MCF 10A (cell line): ENCODE data around the gene MGAT1. TPM values are rescaled to one million over a fixed set of nuclear protein-coding genes. Genes with fewer than 3 reads are reported as not detected.

Experiments used
- BruUV-seq: library from RNA; stranded (reverse); fragments of 400-500 nt; replicated peaks from 2 replicates; lab custom pipeline; 2021; lab: Mats Ljungman, UMichigan
- CTCF ChIA-PET: fragments of 300-600 bp; sonication (Branson Sonifier 250); formaldehyde crosslinking; extraction: SDS; loops from one replicate; lab custom pipeline; 2021; ENCODE audit warnings: antibody characterized with exemption, inconsistent platforms; lab: Yijun Ruan, JAX
- POLR2A ChIA-PET: fragments of 300-600, 350-650 bp; sonication (Branson Sonifier 250); formaldehyde crosslinking; extraction: SDS; loops from one replicate; lab custom pipeline; 2020; ENCODE audit warnings: antibody characterized with exemption, inconsistent platforms; lab: Yijun Ruan, JAX
- DNase-seq: peaks from one replicate; pipeline ENCODE4 v3.0.0-alpha.2; 2018; ENCODE audit not compliant: unreplicated experiment
- H3K27ac Mint-ChIP-seq: one replicate; pipeline ENCODE4 v1.8.0; 2022; ENCODE audit warnings: mild to moderate bottlenecking, low read depth, mixed read lengths; ENCODE audit not compliant: unreplicated experiment
- H3K27me3 Mint-ChIP-seq: one replicate; pipeline ENCODE4 v1.8.0; 2022; ENCODE audit warnings: mixed read lengths; ENCODE audit not compliant: insufficient read depth, unreplicated experiment
- H3K36me3 Mint-ChIP-seq: one replicate; pipeline ENCODE4 v1.8.0; 2022; ENCODE audit warnings: mild to moderate bottlenecking, moderate library complexity, mixed read lengths; ENCODE audit not compliant: insufficient read depth, unreplicated experiment
- H3K4me1 Mint-ChIP-seq: one replicate; pipeline ENCODE4 v1.8.0; 2022; ENCODE audit warnings: mixed read lengths; ENCODE audit not compliant: insufficient read depth, unreplicated experiment
- H3K4me3 Mint-ChIP-seq: one replicate; pipeline ENCODE4 v1.8.0; 2022; ENCODE audit warnings: mild to moderate bottlenecking, moderate library complexity, mixed read lengths; ENCODE audit not compliant: unreplicated experiment
- H3K9me3 Mint-ChIP-seq: one replicate; pipeline ENCODE4 v1.8.0; 2022; ENCODE audit warnings: mixed read lengths; ENCODE audit not compliant: unreplicated experiment
- intact Hi-C: fragments of 100-400 bp; cut with micrococcal nuclease; formaldehyde crosslinking; loops from 2 replicates; pipeline ENCODE4 v1.14.1; 2022
- total RNA-seq: library from RNA; stranded (reverse); gene quantifications from 2 replicates; pipeline ENCODE4 v1.2.3, GENCODE V29; 2022
- TF ChIP-seq, protein P1 (sequence below): fragments of 200-600 bp; IDR thresholded peaks from one replicate; pipeline ENCODE4 v1.8.0; 2022; ENCODE audit warnings: antibody characterized with exemption, mild to moderate bottlenecking; ENCODE audit not compliant: unreplicated experiment

The MGAT1 gene
- total RNA-seq, 1 experiment from 2014 or later: 135 TPM

DNA sequence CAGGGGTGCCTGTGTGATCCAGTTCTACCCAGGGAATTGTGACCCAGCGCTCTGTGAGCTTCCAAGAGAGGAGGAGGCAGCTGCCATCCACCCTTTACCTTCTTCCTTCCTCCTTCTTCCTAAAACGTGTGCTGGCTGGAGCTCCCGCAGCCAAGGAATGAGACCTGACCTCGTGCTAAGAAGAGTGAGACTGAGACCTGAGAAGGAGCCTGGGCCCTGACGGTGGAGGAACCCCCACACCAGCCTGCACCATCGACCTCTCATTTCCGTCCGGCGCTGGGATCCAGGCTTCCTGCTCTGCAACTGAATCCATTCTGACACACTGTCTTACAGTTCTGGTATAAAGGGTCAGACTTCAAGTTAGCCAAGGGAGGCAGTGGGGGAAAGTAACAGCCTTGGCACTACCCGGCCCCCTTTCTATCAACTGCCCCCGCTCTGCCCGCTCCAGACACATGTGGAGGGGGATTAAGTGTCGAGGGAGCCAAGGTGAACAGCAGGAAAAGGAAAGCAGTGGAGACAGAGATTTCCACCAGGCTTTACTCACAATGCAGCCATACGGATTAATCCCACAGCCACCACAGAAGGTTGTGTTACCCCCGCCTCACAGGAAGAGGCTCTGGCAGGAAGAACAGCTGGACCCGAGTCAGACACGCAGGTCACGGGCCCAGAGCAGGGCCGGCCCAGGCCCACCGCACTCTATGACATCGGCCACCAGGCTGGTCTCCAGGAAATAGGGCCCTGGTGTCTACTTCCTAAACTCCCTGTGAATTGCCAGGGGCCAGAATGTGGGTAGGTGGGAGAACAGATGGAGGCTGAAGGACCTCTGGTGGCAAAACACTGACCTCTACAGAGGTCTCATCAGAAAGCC lies 15.8 kb downstream of the MGAT1 start:
- POLR2A ChIA-PET: interaction anchor here (1.1 to 1.6 kb wide), 3 partner anchors 11 to 24 kb away, joined by 3 to 4 read pairs (median 3); partner anchors contain the start of gene MGAT1

DNA sequence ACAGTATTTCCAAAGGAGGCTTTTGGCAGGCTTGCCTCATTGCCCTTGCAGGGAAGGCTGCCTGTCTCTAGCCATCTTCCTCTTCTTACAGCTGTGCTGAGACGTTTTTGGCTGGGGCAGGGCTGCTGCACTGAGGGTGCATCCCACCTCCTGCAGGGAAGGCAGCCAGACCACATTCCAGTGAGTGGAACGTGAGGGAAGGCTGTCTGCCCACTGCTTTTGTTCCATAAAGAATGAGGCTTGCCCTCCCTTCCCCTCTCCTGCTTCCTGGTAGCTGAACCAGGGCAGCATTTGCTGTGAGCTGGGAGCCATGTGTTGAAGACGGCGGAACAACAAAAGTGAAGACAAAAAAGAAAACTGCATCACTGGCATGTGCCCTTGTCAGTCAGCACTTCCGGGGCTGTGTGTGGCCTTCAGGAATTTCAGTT lies 16.8 kb downstream of the MGAT1 start:
- Mint-ChIP-seq H3K36me3 (peaks cover 16% of the 10 kb centered on the region), H3K27ac (peak overlapping the region; percentile 36), H3K27me3 (no peaks in the 10 kb centered on the region), H3K9me3 (no peaks in the 10 kb centered on the region), H3K4me3 (no peak overlapping the region), H3K4me1 (peaks cover 13% of the 10 kb centered on the region)
- TF ChIP-seq, protein P1, sequence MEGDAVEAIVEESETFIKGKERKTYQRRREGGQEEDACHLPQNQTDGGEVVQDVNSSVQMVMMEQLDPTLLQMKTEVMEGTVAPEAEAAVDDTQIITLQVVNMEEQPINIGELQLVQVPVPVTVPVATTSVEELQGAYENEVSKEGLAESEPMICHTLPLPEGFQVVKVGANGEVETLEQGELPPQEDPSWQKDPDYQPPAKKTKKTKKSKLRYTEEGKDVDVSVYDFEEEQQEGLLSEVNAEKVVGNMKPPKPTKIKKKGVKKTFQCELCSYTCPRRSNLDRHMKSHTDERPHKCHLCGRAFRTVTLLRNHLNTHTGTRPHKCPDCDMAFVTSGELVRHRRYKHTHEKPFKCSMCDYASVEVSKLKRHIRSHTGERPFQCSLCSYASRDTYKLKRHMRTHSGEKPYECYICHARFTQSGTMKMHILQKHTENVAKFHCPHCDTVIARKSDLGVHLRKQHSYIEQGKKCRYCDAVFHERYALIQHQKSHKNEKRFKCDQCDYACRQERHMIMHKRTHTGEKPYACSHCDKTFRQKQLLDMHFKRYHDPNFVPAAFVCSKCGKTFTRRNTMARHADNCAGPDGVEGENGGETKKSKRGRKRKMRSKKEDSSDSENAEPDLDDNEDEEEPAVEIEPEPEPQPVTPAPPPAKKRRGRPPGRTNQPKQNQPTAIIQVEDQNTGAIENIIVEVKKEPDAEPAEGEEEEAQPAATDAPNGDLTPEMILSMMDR: no peak
- intact Hi-C loops: loop anchor here (2.0 kb wide), 3 partner anchors 15 to 403 kb away; partner anchors contain the start of gene ZFP62
- peak; percentile 28 for DNase-seq
- ChIA-PET POLR2A (interaction anchor here (0.6 to 1.7 kb wide), 4 partner anchors 12 to 83 kb away, joined by 3 to 9 read pairs (median 4); partner anchors contain the start of gene MGAT1), CTCF (interaction anchor here (0.5 to 1.9 kb wide), 11 partner anchors 14 to 399 kb away, joined by 3 to 14 read pairs (median 3); no protein-coding TSS in a partner anchor)
- BruUV-seq: no TSS peak

More for the DNA sequence above, 15.8 kb downstream of the MGAT1 start:
- peaks cover 13% of the 10 kb centered on the region for H3K4me1 Mint-ChIP-seq
- CTCF ChIA-PET: interaction anchor here (0.5 to 1.7 kb wide), 8 partner anchors 13 to 398 kb away, joined by 3 to 6 read pairs (median 3); no protein-coding TSS in a partner anchor
- H3K36me3 Mint-ChIP-seq: peaks cover 26% of the 10 kb centered on the region
- intact Hi-C loops: no loop called here
- TF ChIP-seq, protein P1: no peak
- no TSS peak for BruUV-seq
- DNase-seq: no peak
- H3K27ac Mint-ChIP-seq: peak overlapping the region; percentile 36
- H3K9me3 Mint-ChIP-seq: no peaks in the 10 kb centered on the region
- no peak overlapping the region for H3K4me3 Mint-ChIP-seq
- H3K27me3 Mint-ChIP-seq: no peaks in the 10 kb centered on the region

DNA sequence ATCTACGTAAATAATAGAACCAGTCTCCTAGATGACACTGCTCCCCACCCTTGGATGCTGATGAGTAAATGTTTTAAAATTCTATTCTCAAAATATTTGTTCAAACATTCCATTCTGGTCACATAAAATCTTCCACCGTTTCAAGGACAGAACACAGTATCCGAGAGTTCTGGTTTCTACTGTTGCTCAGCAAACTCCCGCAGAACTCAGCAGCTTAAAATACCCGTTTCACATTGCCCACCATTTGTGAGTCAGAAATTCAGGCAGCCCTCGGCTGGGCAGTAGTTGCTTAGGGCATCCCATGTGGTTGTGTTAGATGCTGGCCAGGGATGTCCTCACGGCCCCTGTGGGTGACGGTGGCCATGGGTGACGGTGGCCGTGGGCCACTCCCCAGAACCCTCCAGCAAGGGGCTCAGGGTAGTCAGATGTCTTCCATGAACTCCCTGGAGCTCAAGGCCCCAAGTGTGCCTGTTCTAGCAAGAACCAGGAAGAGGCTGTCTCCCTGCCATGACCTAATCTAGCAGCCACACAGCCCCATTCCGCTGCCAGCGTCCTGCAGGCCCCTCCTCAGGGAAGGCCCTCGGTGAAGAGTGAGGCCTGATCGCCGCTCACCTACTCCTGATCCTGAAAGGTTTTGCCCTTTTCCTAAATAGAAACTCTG lies 17.4 kb downstream of the MGAT1 start:
- Mint-ChIP-seq H3K27me3 (no peaks in the 10 kb centered on the region), H3K4me1 (peaks cover 13% of the 10 kb centered on the region), H3K4me3 (no peak overlapping the region), H3K36me3 (peaks cover 14% of the 10 kb centered on the region), H3K27ac (peak overlapping the region; percentile 36), H3K9me3 (no peaks in the 10 kb centered on the region)
- TF ChIP-seq, protein P1: no peak
- BruUV-seq: no TSS peak
- ChIA-PET CTCF (interaction anchor here (0.6 to 1.9 kb wide), 19 partner anchors 9 to 422 kb away, joined by 3 to 14 read pairs (median 4); no protein-coding TSS in a partner anchor), POLR2A (interaction anchor here (0.6 to 1.7 kb wide), 7 partner anchors 15 to 450 kb away, joined by 3 to 9 read pairs (median 4); partner anchors contain the start of gene MGAT1)
- intact Hi-C loops: loop anchor here (2.0 kb wide), 3 partner anchors 16 to 404 kb away; partner anchors contain the start of gene ZFP62
- no peak for DNase-seq
